Lower leg skin (tissue), 3 donors: ENCODE results near the gene RBM20.

Experiments used
- POLR2A ChIP-seq, 2 donors: fragments of 450-650 bp; IDR thresholded peaks; one replicate each; pipeline ENCODE4 v1.6.1; 2016 to 2017; ENCODE audit warnings: antibody characterized with exemption in 2 of 2, mild to moderate bottlenecking in 1 of 2, moderate library complexity in 1 of 2
- TF ChIP-seq, protein P1 (sequence below), 3 donors: fragments of 450-650 bp; IDR thresholded peaks; one replicate each; pipeline ENCODE4 v1.5.1; 2016; ENCODE audit warnings: antibody characterized with exemption in 3 of 3, mild to moderate bottlenecking in 3 of 3, moderate library complexity in 2 of 3

DNA sequence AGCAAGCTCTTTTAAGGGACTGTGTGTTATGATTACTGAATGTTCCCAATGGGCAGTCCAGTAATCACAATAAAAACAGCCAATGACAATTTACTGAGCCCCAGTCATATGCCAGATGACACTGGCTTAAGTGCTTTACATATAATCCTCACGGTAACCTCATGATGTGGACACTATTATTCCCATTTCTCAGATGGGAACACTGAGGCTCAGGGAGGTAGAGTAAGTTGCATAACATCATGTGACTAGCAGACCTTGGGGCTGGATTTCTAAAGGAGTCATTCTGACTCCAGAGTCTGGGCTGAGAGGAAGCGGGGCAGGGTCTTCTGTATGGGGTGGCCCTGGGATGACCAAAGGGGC, 7.6 kb upstream of the RBM20 start:
- TF ChIP-seq, protein P1, sequence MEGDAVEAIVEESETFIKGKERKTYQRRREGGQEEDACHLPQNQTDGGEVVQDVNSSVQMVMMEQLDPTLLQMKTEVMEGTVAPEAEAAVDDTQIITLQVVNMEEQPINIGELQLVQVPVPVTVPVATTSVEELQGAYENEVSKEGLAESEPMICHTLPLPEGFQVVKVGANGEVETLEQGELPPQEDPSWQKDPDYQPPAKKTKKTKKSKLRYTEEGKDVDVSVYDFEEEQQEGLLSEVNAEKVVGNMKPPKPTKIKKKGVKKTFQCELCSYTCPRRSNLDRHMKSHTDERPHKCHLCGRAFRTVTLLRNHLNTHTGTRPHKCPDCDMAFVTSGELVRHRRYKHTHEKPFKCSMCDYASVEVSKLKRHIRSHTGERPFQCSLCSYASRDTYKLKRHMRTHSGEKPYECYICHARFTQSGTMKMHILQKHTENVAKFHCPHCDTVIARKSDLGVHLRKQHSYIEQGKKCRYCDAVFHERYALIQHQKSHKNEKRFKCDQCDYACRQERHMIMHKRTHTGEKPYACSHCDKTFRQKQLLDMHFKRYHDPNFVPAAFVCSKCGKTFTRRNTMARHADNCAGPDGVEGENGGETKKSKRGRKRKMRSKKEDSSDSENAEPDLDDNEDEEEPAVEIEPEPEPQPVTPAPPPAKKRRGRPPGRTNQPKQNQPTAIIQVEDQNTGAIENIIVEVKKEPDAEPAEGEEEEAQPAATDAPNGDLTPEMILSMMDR (IDR thresholded peaks at IDR 0.05), result no peak
- no peak for TF ChIP-seq POLR2A (IDR thresholded peaks at IDR 0.05)
